VCaP (cell line): ENCODE measurements around the gene GPR158.

ENCODE experiments used
- H3K27ac ChIP-seq: fragments of 450-650 bp; 2 replicates; pipeline ENCODE4 v1.5.1; 2017
- CTCF ChIP-seq: fragments of 450-650 bp; conservative IDR thresholded peaks from 2 replicates; pipeline ENCODE4 v1.5.1; 2017; ENCODE audit warnings: mild to moderate bottlenecking, moderate library complexity

Gene GPR158

GRCh38 chr10:25405871-25406270, 231.1 kb downstream of the GPR158 start:
- TF ChIP-seq CTCF: no peak
- peak overlapping the region; percentile 38 for H3K27ac ChIP-seq

DNA sequence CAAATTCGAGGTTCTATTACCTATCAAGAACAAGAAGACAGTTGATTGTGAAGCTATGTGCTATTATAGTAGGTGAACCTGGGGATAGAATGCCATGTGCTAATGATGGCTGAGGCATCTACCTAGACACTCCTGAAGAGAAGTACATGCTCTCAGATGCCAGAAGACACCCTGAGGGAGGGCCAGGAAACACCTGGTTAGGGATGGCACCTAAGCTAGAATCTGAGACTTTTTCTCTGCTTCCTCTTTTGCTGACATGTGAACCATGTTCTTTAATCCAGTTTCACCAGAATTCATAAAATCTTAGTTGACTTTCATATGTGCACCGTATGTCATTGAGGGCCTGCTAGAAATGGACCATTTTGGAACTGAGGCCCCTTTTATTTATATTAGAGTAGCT, 242.8 kb downstream of the GPR158 start:
- H3K27ac ChIP-seq: no peak overlapping the region
- TF ChIP-seq CTCF: no peak

DNA sequence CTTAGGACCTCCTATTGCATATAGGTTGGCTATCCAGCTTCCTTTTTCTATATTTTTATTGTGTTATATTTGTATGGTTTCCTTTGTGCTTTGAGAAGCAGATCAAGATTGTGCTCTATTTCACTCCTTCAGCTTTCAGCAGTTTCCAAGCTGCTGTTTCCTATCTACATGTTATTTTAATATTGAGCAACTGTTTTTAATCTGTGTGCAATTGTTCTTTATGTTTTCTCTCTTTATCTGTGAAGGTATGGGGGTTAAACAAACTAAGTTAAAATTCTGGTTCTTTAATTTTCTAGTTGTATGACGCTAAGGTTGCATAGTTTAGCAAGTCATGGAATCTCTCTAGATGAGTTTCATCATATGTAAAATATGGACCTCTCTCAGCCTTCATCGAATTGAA, 251.0 kb downstream of the GPR158 start:
- no peak overlapping the region for H3K27ac ChIP-seq
- no peak for TF ChIP-seq CTCF

- H3K27ac ChIP-seq: no peak overlapping the region
- TF ChIP-seq CTCF: no peak
These were observed 261.6 kb downstream of the GPR158 start for GRCh38 chr10:25436431-25436830.

DNA sequence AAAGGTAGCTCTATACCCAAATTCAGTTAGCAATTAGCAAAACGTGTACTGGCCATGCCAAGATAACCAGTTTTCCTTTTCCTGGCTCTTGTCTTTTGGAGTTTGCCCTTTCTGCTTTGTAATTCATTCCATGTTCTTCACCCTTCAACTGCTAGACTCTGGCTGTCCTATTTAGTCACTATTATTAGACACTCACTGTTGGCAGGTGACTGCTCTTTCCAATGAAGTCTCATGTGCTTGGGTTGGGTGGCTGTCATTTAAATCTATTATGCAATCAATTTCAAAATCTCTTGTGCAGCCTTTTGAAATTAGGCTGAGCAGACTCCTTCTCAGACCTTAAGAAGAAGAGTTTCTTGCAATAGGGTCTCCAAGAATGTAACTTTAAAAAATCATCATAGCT, 266.5 kb downstream of the GPR158 start:
- H3K27ac ChIP-seq: no peak overlapping the region
- no peak for TF ChIP-seq CTCF

- TF ChIP-seq CTCF: no peak
- no peak overlapping the region for H3K27ac ChIP-seq
These were observed 269.5 kb downstream of the GPR158 start for GRCh38 chr10:25444266-25444665.

GRCh38 chr10:25451401-25451800, 276.6 kb downstream of the GPR158 start:
- no peak overlapping the region for H3K27ac ChIP-seq
- TF ChIP-seq CTCF: no peak

DNA sequence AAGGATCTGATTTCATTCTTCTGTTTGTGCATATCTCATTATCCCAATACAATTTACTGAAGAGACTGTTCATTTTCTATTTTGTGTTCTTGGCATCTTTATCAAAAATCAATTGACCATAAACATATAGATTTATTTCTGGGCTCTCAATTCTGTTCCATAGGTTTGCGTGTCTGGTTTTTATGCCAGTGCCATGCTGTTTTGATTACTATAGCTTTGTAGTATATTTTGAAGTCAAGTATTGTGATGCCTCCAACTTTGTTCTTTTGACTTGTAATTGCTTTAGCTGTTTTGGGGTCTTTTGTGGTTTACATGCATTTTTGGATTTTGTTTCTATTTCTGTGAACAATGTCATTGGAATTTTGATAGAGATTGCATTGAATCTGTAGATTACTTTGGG, 278.8 kb downstream of the GPR158 start:
- no peak for TF ChIP-seq CTCF
- no peak overlapping the region for H3K27ac ChIP-seq
